Activated CD8-positive, alpha-beta memory T cell treated with anti-CD3 and anti-CD28 coated beads, Interleukin-2, amount 50 U/mL, for 4 hours (primary cell): ENCODE data around the gene COQ5.
A peak's percentile ranks its signal among the peaks of the same experiment; 100 is the strongest.

Experiments
- DNase-seq: peaks from one replicate; pipeline ENCODE4 v3.0.0-alpha.2; 2020

The COQ5 gene

GRCh38 chr12:120480211-120480610 is 48.7 kb downstream of the COQ5 start:
- no peak for DNase-seq

GRCh38 chr12:120479458-120479857 is 49.5 kb downstream of the COQ5 start:
- DNase-seq = no peak

GRCh38 chr12:120475643-120476042 is 53.3 kb downstream of the COQ5 start:
- no peak for DNase-seq

- DNase-seq = no peak
These were observed 54.4 kb downstream of the COQ5 start for GRCh38 chr12:120474616-120474960.

- no peak for DNase-seq
These were observed 54.9 kb downstream of the COQ5 start for GRCh38 chr12:120473807-120474615.

- no peak for DNase-seq
These were observed 56.4 kb downstream of the COQ5 start for GRCh38 chr12:120472521-120472920.

GRCh38 chr12:120470150-120470784 is 58.7 kb downstream of the COQ5 start:
- no peak for DNase-seq

GRCh38 chr12:120469450-120470149 is 59.4 kb downstream of the COQ5 start, which contains the start of gene SRSF9:
SRSF9 (minus strand) TSS chr12:120469748; CDS start chr12:120469609, 139 bp downstream.
- DNase-seq = peak; percentile 97

GRCh38 chr12:120468821-120469449 is 60.0 kb downstream of the COQ5 start:
- peak; percentile 64 for DNase-seq

GRCh38 chr12:120468325-120468820 is 60.6 kb downstream of the COQ5 start:
- no peak for DNase-seq

GRCh38 chr12:120467439-120467838 is 61.5 kb downstream of the COQ5 start:
- no peak for DNase-seq

GRCh38 chr12:120466560-120467315 is 62.2 kb downstream of the COQ5 start:
- DNase-seq = peak; percentile 48

GRCh38 chr12:120465756-120466155 is 63.2 kb downstream of the COQ5 start:
- DNase-seq = no peak

- DNase-seq = no peak
These were observed 65.2 kb downstream of the COQ5 start for GRCh38 chr12:120463712-120464111.

- DNase-seq = no peak
These were observed 66.8 kb downstream of the COQ5 start for GRCh38 chr12:120462099-120462640.

GRCh38 chr12:120460157-120460556 is 68.8 kb downstream of the COQ5 start:
- no peak for DNase-seq

- no peak for DNase-seq
These were observed 71.8 kb downstream of the COQ5 start for GRCh38 chr12:120457133-120457532.

- no peak for DNase-seq
These were observed 73.7 kb downstream of the COQ5 start for GRCh38 chr12:120455302-120455701.

- DNase-seq = no peak
These were observed 75.0 kb downstream of the COQ5 start for GRCh38 chr12:120453977-120454376.
